Measurements from ENCODE around the gene NCF4. TPM values are rescaled to one million over a fixed set of nuclear protein-coding genes. Genes with fewer than 3 reads are reported as not detected.

NCF4 gene
- total RNA-seq, 4 donors from 2014 or later: 2.1 to 15.1 (median 8.4) TPM

DNA sequence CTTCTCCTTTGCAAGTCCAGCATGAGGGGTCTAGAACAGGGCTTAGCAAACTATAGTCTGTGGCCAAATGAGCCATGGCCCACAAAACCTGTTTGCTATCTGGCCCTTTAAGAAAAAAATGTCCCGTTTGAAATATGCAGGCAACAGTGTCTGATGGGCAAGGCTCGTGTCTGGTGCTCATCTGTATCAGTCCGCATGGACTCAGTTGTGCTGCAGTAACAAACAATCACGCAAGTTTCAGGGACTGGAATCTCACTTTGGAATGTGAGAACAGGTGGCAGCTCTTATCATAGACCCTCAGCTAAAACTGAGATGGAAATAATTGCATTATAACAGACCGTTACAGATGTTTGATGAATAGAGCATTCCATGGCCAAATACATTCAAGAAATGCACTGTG is 24.9 kb upstream of the NCF4 start:
- Histone ChIP-seq H3K27me3 (peaks cover 0 to 32% (median 0%) of the 10 kb centered on the region in 4 donors), H3K9me3 (no peaks in the 10 kb centered on the region)

GRCh38 chr22:36838119-36839030 is 22.4 kb upstream of the NCF4 start:
- intact Hi-C loops (cut with DNase I): no loop called here
- H3K4me1 ChIP-seq: no peaks in the 10 kb centered on the region
- no peaks in the 10 kb centered on the region for H3K9me3 ChIP-seq
- H3K27me3 ChIP-seq: peaks cover 0 to 32% (median 0%) of the 10 kb centered on the region in 4 donors
- no peak for DNase-seq
- H3K27ac ChIP-seq: no peak overlapping the region
- no peaks in the 10 kb centered on the region for H3K36me3 ChIP-seq
- H3K4me3 ChIP-seq: no peak overlapping the region
- TF ChIP-seq, protein P1, sequence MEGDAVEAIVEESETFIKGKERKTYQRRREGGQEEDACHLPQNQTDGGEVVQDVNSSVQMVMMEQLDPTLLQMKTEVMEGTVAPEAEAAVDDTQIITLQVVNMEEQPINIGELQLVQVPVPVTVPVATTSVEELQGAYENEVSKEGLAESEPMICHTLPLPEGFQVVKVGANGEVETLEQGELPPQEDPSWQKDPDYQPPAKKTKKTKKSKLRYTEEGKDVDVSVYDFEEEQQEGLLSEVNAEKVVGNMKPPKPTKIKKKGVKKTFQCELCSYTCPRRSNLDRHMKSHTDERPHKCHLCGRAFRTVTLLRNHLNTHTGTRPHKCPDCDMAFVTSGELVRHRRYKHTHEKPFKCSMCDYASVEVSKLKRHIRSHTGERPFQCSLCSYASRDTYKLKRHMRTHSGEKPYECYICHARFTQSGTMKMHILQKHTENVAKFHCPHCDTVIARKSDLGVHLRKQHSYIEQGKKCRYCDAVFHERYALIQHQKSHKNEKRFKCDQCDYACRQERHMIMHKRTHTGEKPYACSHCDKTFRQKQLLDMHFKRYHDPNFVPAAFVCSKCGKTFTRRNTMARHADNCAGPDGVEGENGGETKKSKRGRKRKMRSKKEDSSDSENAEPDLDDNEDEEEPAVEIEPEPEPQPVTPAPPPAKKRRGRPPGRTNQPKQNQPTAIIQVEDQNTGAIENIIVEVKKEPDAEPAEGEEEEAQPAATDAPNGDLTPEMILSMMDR (IDR thresholded peaks at IDR 0.05): no peak
- TF ChIP-seq POLR2A (IDR thresholded peaks at IDR 0.05): no peak
- WGBS, 2 donors: 68 to 71% methylated on average over 4 to 6 of the region's 10 CpGs

More for the DNA sequence above, 24.9 kb upstream of the NCF4 start:
- intact Hi-C loops (cut with DNase I): no loop called here
- no peak for DNase-seq
- H3K36me3 ChIP-seq: no peaks in the 10 kb centered on the region
- no peak for TF ChIP-seq POLR2A (IDR thresholded peaks at IDR 0.05)
- TF ChIP-seq, protein P1 (IDR thresholded peaks at IDR 0.05): no peak
- no peak overlapping the region for H3K4me3 ChIP-seq
- H3K27ac ChIP-seq: no peak overlapping the region
- 56 to 57% methylated on average over 5 of the region's 5 CpGs for WGBS, 2 donors
- H3K4me1 ChIP-seq: no peaks in the 10 kb centered on the region

DNA sequence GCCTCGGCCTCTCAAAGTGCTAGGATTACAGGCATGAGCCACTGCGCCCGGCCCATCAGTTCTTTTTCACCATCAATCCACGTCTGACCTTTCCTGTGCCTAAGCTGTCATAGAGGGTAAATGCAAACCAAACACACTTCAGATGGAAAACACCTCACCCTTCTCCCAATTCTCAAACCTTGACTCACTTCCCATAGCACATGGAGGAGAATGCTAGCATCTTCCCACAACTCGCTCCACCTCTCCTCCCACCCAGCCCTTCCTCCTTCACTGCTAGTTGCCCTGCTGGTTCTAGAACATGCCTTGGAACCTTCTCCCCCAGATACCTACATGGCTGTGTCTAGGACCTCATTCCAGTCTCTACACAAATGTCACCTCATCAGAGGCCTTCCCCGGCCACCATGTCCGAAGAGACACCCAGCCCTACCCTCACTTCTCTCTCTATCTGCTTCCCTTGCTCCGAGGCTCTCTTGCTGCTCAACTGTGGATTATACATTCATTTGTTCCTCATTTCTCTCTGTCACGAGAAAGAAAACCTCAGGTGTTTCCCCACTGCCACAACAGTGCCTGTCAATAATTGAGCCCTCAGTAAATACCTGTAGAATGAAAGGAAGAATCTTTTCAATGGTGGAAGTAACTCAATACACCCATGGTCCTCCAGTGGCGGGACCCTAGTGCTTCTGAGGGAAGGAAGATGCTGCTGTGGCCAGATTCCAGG is 21.3 kb upstream of the NCF4 start:
- DNase-seq: no peak
- 75 to 77% methylated on average over 10 of the region's 10 CpGs for WGBS, 2 donors
- TF ChIP-seq POLR2A (IDR thresholded peaks at IDR 0.05): no peak
- TF ChIP-seq, protein P1 (IDR thresholded peaks at IDR 0.05): no peak

GRCh38 chr22:36840106-36840505 is 20.7 kb upstream of the NCF4 start:
- Histone ChIP-seq H3K9me3 (no peaks in the 10 kb centered on the region), H3K4me1 (no peaks in the 10 kb centered on the region), H3K36me3 (no peaks in the 10 kb centered on the region), H3K27ac (no peak overlapping the region), H3K27me3 (peaks cover 0 to 40% (median 0%) of the 10 kb centered on the region in 4 donors), H3K4me3 (no peak overlapping the region)
- intact Hi-C loops (cut with DNase I): no loop called here
- WGBS, 2 donors: 44 to 60% methylated on average over 6 to 8 of the region's 8 CpGs
- DNase-seq: no peak
- TF ChIP-seq POLR2A (IDR thresholded peaks at IDR 0.05): no peak
- TF ChIP-seq, protein P1 (IDR thresholded peaks at IDR 0.05): no peak

More for the DNA sequence above, 21.3 kb upstream of the NCF4 start:
- no peak overlapping the region for H3K4me3 ChIP-seq
- intact Hi-C loops (cut with DNase I): no loop called here
- no peaks in the 10 kb centered on the region for H3K9me3 ChIP-seq
- H3K4me1 ChIP-seq: no peaks in the 10 kb centered on the region
- no peak overlapping the region for H3K27ac ChIP-seq
- H3K27me3 ChIP-seq: peaks cover 0 to 40% (median 0%) of the 10 kb centered on the region in 4 donors
- H3K36me3 ChIP-seq: no peaks in the 10 kb centered on the region

DNA sequence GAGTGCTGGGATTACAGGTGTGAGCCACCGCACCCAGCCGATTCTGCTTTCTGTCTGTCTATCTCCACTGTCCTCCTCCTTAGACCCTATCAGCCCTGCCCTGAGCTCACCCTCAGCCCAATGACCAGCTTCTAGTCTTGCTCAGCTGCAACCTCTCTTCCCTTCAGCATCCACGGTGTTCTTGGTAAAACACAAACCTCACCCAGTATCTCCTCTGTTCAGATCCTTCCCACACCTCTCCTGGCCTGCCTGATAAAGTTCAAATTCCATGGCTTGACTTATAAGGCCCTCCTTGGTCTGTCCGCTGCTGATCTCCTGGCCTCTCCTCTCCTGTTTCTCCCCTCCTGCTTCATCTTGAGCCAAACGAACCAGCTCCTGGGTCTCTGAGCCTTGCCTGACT is 14.5 kb upstream of the NCF4 start:
- Histone ChIP-seq H3K4me3 (no peak overlapping the region), H3K27ac (no peak overlapping the region), H3K4me1 (no peaks in the 10 kb centered on the region), H3K9me3 (no peaks in the 10 kb centered on the region), H3K27me3 (peaks cover 0 to 76% (median 0%) of the 10 kb centered on the region in 4 donors), H3K36me3 (no peaks in the 10 kb centered on the region)
- no peak for DNase-seq
- intact Hi-C loops (cut with DNase I): no loop called here
- TF ChIP-seq, protein P1 (IDR thresholded peaks at IDR 0.05): no peak
- no peak for TF ChIP-seq POLR2A (IDR thresholded peaks at IDR 0.05)
- WGBS, 2 donors: 66% methylated on average over 5 of the region's 5 CpGs

All from esophagus squamous epithelium (tissue), 5 donors.